PFSK-1 (cell line): ENCODE measurements around the gene FBXO24.

ENCODE experiments used
- FOXP2 ChIP-seq: optimal IDR thresholded peaks from 2 replicates; pipeline ENCODE3; 2011; ENCODE audit warnings: borderline replicate concordance, control low read depth, inconsistent platforms; ENCODE audit not compliant: insufficient read depth; ENCODE audit errors: extremely low read length, extremely low read depth
- POLR2AphosphoS5 ChIP-seq: IDR thresholded peaks from 2 replicates; pipeline ENCODE4 v1.6.1; 2012; ENCODE audit warnings: low read depth, mild to moderate bottlenecking, control low read depth, low read length, moderate library complexity
- SIN3A ChIP-seq: IDR thresholded peaks from 2 replicates; pipeline ENCODE4 v1.6.1; 2012; ENCODE audit warnings: mild to moderate bottlenecking, low read length, moderate library complexity, borderline replicate concordance; ENCODE audit not compliant: insufficient read depth
- TAF1 ChIP-seq: IDR thresholded peaks from 2 replicates; pipeline ENCODE4 v1.6.1; 2012; ENCODE audit warnings: low read length, control low read depth, borderline replicate concordance; ENCODE audit not compliant: insufficient read depth
- TF ChIP-seq, protein P1 (sequence below), 2 experiments: IDR thresholded peaks; 2 replicates each; pipeline versions ENCODE4 v1.6.1 to v1.8.0; 2011 to 2012; ENCODE audit warnings: low read depth in 2 of 2, low read length in 2 of 2, control low read depth in 1 of 2, inconsistent platforms in 1 of 2, mild to moderate bottlenecking in 1 of 2, moderate library complexity in 1 of 2; ENCODE audit not compliant: insufficient read depth in 1 of 2

DNA sequence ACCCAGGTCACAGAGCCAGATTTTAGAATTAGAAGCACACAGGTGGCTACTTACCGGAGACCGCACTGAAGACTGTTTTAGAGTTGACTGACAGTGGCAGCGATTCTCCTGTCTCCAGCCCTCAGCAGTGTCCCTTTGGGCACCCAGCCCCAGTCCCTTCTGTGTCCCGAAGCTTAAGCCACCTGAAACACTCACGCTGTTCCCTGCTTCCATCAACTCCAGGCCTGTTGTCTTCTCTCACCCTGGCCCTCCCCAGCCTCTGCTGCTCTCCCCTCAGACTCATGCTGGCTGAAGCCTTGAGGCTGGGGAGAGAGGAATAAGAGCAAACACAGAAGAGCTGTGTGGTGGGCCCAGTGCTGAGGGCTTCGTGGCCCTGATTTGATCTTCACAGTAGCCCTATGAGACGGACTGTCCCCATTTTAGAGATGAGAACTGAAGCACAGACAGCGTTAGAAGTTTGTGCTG lies 23.0 kb upstream of the FBXO24 start:
- TF ChIP-seq POLR2AphosphoS5: no peak
- TF ChIP-seq, protein P1, sequence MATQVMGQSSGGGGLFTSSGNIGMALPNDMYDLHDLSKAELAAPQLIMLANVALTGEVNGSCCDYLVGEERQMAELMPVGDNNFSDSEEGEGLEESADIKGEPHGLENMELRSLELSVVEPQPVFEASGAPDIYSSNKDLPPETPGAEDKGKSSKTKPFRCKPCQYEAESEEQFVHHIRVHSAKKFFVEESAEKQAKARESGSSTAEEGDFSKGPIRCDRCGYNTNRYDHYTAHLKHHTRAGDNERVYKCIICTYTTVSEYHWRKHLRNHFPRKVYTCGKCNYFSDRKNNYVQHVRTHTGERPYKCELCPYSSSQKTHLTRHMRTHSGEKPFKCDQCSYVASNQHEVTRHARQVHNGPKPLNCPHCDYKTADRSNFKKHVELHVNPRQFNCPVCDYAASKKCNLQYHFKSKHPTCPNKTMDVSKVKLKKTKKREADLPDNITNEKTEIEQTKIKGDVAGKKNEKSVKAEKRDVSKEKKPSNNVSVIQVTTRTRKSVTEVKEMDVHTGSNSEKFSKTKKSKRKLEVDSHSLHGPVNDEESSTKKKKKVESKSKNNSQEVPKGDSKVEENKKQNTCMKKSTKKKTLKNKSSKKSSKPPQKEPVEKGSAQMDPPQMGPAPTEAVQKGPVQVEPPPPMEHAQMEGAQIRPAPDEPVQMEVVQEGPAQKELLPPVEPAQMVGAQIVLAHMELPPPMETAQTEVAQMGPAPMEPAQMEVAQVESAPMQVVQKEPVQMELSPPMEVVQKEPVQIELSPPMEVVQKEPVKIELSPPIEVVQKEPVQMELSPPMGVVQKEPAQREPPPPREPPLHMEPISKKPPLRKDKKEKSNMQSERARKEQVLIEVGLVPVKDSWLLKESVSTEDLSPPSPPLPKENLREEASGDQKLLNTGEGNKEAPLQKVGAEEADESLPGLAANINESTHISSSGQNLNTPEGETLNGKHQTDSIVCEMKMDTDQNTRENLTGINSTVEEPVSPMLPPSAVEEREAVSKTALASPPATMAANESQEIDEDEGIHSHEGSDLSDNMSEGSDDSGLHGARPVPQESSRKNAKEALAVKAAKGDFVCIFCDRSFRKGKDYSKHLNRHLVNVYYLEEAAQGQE (IDR thresholded peaks at IDR 0.05; ENCODE audit: insufficient read depth in 1 of 2, low read depth in 2 of 2, low read length in 2 of 2): no peak
- no peak for TF ChIP-seq TAF1
- TF ChIP-seq SIN3A: no peak
- TF ChIP-seq FOXP2: no peak
